Tibial nerve (tissue), 4 donors: ENCODE measurements around the gene FBXO15. TPM values are rescaled to one million over a fixed set of nuclear protein-coding genes. Genes with fewer than 3 reads are reported as not detected.

Experiments used
- DNase-seq, 2 donors: peaks; one replicate each; pipeline ENCODE4 v3.0.0-alpha.2; 2019; ENCODE audit warnings: low spot score in 2 of 2
- H3K27ac ChIP-seq, 4 donors: fragments of 200-600 bp; sonication (generic) in 3 of 4; one replicate each; pipeline ENCODE4 v1.5.1; 2017 to 2019; ENCODE audit warnings: mild to moderate bottlenecking in 1 of 4
- H3K27me3 ChIP-seq, 2 donors: fragments of 200-600 bp; sonication (generic) in 1 of 2; one replicate each; pipeline versions ENCODE4 v1.5.1 to v1.6.0; 2017 to 2019
- H3K36me3 ChIP-seq, 3 donors: fragments of 200-600 bp; sonication (generic); one replicate each; pipeline ENCODE4 v1.5.1; 2018 to 2019
- H3K4me1 ChIP-seq, 4 donors: fragments of 200-600 bp; sonication (generic) in 3 of 4; one replicate each; pipeline ENCODE4 v1.5.1; 2017 to 2019
- H3K4me3 ChIP-seq, 4 donors: fragments of 200-600 bp; sonication (generic) in 3 of 4; one replicate each; pipeline ENCODE4 v1.5.1; 2017 to 2019; ENCODE audit warnings: mild to moderate bottlenecking in 1 of 4, moderate library complexity in 1 of 4
- H3K9me3 ChIP-seq, 4 donors: fragments of 200-600 bp; sonication (generic) in 3 of 4; one replicate each; pipeline ENCODE4 v1.5.1; 2017 to 2019
- CTCF ChIP-seq, 5 experiments: fragments of 200-600 bp in 3 of 5; fragments of 450-650 bp in 2 of 5; sonication (generic) in 3 of 5; IDR thresholded peaks; one replicate each; pipeline ENCODE4 v1.5.1; 2016 to 2019; ENCODE audit warnings: antibody characterized with exemption in 5 of 5, mild to moderate bottlenecking in 3 of 5, moderate library complexity in 2 of 5
- EP300 ChIP-seq, 2 donors: sonication (generic); formaldehyde crosslinking; IDR thresholded peaks; one replicate each; pipeline ENCODE4 v1.6.1; 2017; ENCODE audit warnings: antibody characterized with exemption in 2 of 2, mild to moderate bottlenecking in 1 of 2
- POLR2A ChIP-seq, 2 donors: fragments of 450-650 bp; IDR thresholded peaks; one replicate each; pipeline ENCODE4 v1.6.1; 2017; ENCODE audit warnings: antibody characterized with exemption in 2 of 2, mild to moderate bottlenecking in 2 of 2, moderate library complexity in 2 of 2
- WGBS, 2 donors: methylation state at CpG; one replicate each; pipeline ENCODE4 v1.1.5; 2018; 5-methylcytosine and 5-hydroxymethylcytosine counted together
- total RNA-seq, 4 donors: library from RNA; depleted of rRNA; stranded (reverse); fragments of >200 nt; gene quantifications; one replicate each; pipeline ENCODE4 v1.1.0, GENCODE V29; 2016

Gene FBXO15
- total RNA-seq, 4 donors from 2014 or later = 1.0 to 4.4 (median 1.4) TPM

- Histone ChIP-seq H3K27me3 (no peaks in the 10 kb centered on the region), H3K27ac (no peak overlapping the region), H3K4me1 (no peaks in the 10 kb centered on the region), H3K4me3 (no peak overlapping the region), H3K36me3 (no peaks in the 10 kb centered on the region), H3K9me3 (no peaks in the 10 kb centered on the region)
- DNase-seq = no peak
- TF ChIP-seq POLR2A (IDR thresholded peaks at IDR 0.05) = no peak
- TF ChIP-seq CTCF (IDR thresholded peaks at IDR 0.05) = no peak
- no peak for TF ChIP-seq EP300 (IDR thresholded peaks at IDR 0.05)
- 58 to 68% methylated on average over 4 of the region's 4 CpGs for WGBS, 2 donors
These were observed 42.5 kb upstream of the FBXO15 start for GRCh38 chr18:74190086-74190485.

DNA sequence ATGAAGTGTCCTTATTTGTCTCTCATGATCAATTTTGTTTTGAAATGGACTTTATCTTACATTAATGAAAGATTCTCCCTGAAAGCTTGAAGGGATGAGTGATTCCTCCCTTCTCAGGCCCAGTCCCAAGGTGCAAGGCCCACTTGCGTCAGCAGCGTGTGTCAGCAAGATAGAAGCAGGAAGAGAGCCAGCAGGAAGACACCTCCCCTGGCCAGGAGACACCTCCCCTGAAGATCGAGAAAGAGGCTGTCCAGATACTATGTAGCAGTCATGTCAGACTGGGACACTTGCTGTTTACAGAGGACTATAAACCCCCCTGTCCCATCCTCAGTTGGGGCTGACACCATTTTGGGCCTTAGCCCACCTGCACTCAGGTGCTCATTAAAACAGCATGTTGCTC is 39.0 kb upstream of the FBXO15 start:
- DNase-seq = no peak
- H3K4me3 ChIP-seq = no peak overlapping the region
- H3K9me3 ChIP-seq = no peaks in the 10 kb centered on the region
- TF ChIP-seq POLR2A (IDR thresholded peaks at IDR 0.05) = no peak
- no peak for TF ChIP-seq EP300 (IDR thresholded peaks at IDR 0.05)
- TF ChIP-seq CTCF (IDR thresholded peaks at IDR 0.05) = no peak
- H3K27me3 ChIP-seq = no peaks in the 10 kb centered on the region
- H3K27ac ChIP-seq = no peak overlapping the region
- no peaks in the 10 kb centered on the region for H3K4me1 ChIP-seq
- no peaks in the 10 kb centered on the region for H3K36me3 ChIP-seq
- WGBS, 2 donors = 78 to 81% methylated on average over 3 of the region's 3 CpGs

DNA sequence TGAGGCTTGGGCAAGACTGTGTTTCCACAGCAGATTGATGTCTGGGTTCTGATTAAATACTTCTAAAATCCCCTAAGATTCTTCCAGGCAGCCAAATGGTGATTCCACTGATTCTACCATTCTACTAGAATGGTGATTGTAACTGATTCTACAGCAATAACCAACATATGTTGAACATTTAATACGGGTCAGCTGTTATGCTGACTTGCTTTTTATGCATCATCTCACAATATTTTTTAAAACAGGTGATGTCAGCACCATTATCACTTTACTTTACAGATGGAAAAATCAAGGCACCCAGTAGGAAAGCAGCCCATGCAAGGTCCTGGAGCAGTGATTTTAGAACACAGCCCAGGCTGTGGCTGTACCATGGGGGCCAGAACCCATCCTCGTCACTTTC is 38.2 kb upstream of the FBXO15 start:
- H3K27me3 ChIP-seq = no peaks in the 10 kb centered on the region
- H3K36me3 ChIP-seq = no peaks in the 10 kb centered on the region
- no peaks in the 10 kb centered on the region for H3K4me1 ChIP-seq
- TF ChIP-seq POLR2A (IDR thresholded peaks at IDR 0.05) = no peak
- no peak for TF ChIP-seq CTCF (IDR thresholded peaks at IDR 0.05)
- TF ChIP-seq EP300 (IDR thresholded peaks at IDR 0.05) = no peak
- no peak overlapping the region for H3K27ac ChIP-seq
- WGBS, 2 donors = 80 to 82% methylated on average over 2 of the region's 2 CpGs
- H3K4me3 ChIP-seq = no peak overlapping the region
- no peaks in the 10 kb centered on the region for H3K9me3 ChIP-seq
- DNase-seq = no peak

GRCh38 chr18:74184875-74185274 is 37.2 kb upstream of the FBXO15 start:
- Histone ChIP-seq H3K27me3 (no peaks in the 10 kb centered on the region), H3K27ac (no peak overlapping the region), H3K4me1 (no peaks in the 10 kb centered on the region), H3K4me3 (no peak overlapping the region), H3K36me3 (no peaks in the 10 kb centered on the region), H3K9me3 (peaks cover 0 to 4% (median 0%) of the 10 kb centered on the region in 4 donors)
- TF ChIP-seq EP300 (IDR thresholded peaks at IDR 0.05) = no peak
- TF ChIP-seq POLR2A (IDR thresholded peaks at IDR 0.05) = no peak
- no peak for TF ChIP-seq CTCF (IDR thresholded peaks at IDR 0.05)
- 65 to 69% methylated on average over 3 of the region's 3 CpGs for WGBS, 2 donors
- no peak for DNase-seq

- TF ChIP-seq EP300 (IDR thresholded peaks at IDR 0.05) = no peak
- no peak for TF ChIP-seq POLR2A (IDR thresholded peaks at IDR 0.05)
- no peak for TF ChIP-seq CTCF (IDR thresholded peaks at IDR 0.05)
- no peaks in the 10 kb centered on the region for H3K4me1 ChIP-seq
- H3K27ac ChIP-seq = no peak overlapping the region
- 42 to 80% methylated on average over 3 of the region's 3 CpGs for WGBS, 2 donors
- H3K27me3 ChIP-seq = no peaks in the 10 kb centered on the region
- no peak for DNase-seq
- H3K36me3 ChIP-seq = no peaks in the 10 kb centered on the region
- peaks cover 0 to 4% (median 0%) of the 10 kb centered on the region in 4 donors for H3K9me3 ChIP-seq
- no peak overlapping the region for H3K4me3 ChIP-seq
These were observed 35.5 kb upstream of the FBXO15 start for GRCh38 chr18:74183130-74183529.
